SK-N-SH (cell line): ENCODE results near the gene RBM33.

Source experiments
- CTCF ChIP-seq: fragments of 200-600 bp; sonication (generic); IDR thresholded peaks from 2 replicates; pipeline ENCODE4 v1.6.1; 2017; ENCODE audit warnings: antibody characterized with exemption, mild to moderate bottlenecking, moderate library complexity
- EP300 ChIP-seq, 2 experiments: IDR thresholded peaks; 2 replicates each; pipeline versions ENCODE4 v1.4.0 to v1.6.1; 2012; ENCODE audit warnings: borderline replicate concordance in 1 of 2, low read depth in 1 of 2, low read length in 1 of 2
- MAX ChIP-seq: IDR thresholded peaks from 2 replicates; pipeline ENCODE4 v1.4.0; 2012; ENCODE audit warnings: low read depth
- YY1 ChIP-seq: IDR thresholded peaks from 2 replicates; pipeline ENCODE4 v1.4.0; 2012; ENCODE audit warnings: low read depth, mild to moderate bottlenecking

- no peak for TF ChIP-seq MAX
- no peak for TF ChIP-seq EP300 (IDR thresholded peaks at IDR 0.05; ENCODE audit: borderline replicate concordance in 1 of 2, low read depth in 1 of 2, low read length in 1 of 2)
- TF ChIP-seq CTCF = no peak
- no peak for TF ChIP-seq YY1
Observed at GRCh38 chr7:155722118-155722517, 77.7 kb downstream of the RBM33 start.
